Myocyte (in vitro differentiated cells): ENCODE results near the gene SCN4B. TPM values are rescaled to one million over a fixed set of nuclear protein-coding genes. Genes with fewer than 3 reads are reported as not detected.

Source experiments
- DNase-seq: peaks from one replicate; pipeline ENCODE4 v3.0.0-alpha.2; 2012; ENCODE audit warnings: low read depth
- total RNA-seq: library from RNA; depleted of rRNA; stranded (reverse); fragments of >200 nt; gene quantifications from 2 replicates; pipeline ENCODE4 v1.2.3, GENCODE V29; 2014

SCN4B gene
- total RNA-seq, 1 donor from 2014 or later, result not detected

- no peak for DNase-seq
Observed at GRCh38 chr11:118153516-118153915, 893 bp upstream of the SCN4B start.

- no peak for DNase-seq
Observed at GRCh38 chr11:118152020-118152551, 537 bp downstream of the SCN4B start.

GRCh38 chr11:118151431-118151830, 1.2 kb downstream of the SCN4B start:
- DNase-seq, result no peak

- no peak for DNase-seq
Observed at GRCh38 chr11:118149493-118149892, 3.1 kb downstream of the SCN4B start.

GRCh38 chr11:118148856-118149255, 3.8 kb downstream of the SCN4B start:
- DNase-seq, result no peak

- DNase-seq, result no peak
Observed at GRCh38 chr11:118148240-118148639, 4.4 kb downstream of the SCN4B start.

- no peak for DNase-seq
Observed at GRCh38 chr11:118147502-118147901, 5.1 kb downstream of the SCN4B start.

GRCh38 chr11:118146554-118146953, 6.1 kb downstream of the SCN4B start:
- no peak for DNase-seq

GRCh38 chr11:118145285-118146227, 7.1 kb downstream of the SCN4B start:
- peak; percentile 66 for DNase-seq

- DNase-seq, result no peak
Observed at GRCh38 chr11:118144301-118145268, 8.0 kb downstream of the SCN4B start.

GRCh38 chr11:118143661-118144185, 8.9 kb downstream of the SCN4B start:
- no peak for DNase-seq

GRCh38 chr11:118142809-118143208, 9.8 kb downstream of the SCN4B start:
- DNase-seq, result no peak

GRCh38 chr11:118142081-118142480, 10.5 kb downstream of the SCN4B start:
- no peak for DNase-seq

- no peak for DNase-seq
Observed at GRCh38 chr11:118139578-118139977, 13.0 kb downstream of the SCN4B start.

GRCh38 chr11:118138839-118139420, 13.7 kb downstream of the SCN4B start:
- no peak for DNase-seq

GRCh38 chr11:118136801-118137200, 15.8 kb downstream of the SCN4B start:
- no peak for DNase-seq

GRCh38 chr11:118136341-118136740, 16.3 kb downstream of the SCN4B start:
- DNase-seq, result no peak

GRCh38 chr11:118135796-118136165, 16.8 kb downstream of the SCN4B start:
- DNase-seq, result no peak

- DNase-seq, result no peak
Observed at GRCh38 chr11:118135051-118135795, 17.4 kb downstream of the SCN4B start.

- no peak for DNase-seq
Observed at GRCh38 chr11:118133816-118134215, 18.8 kb downstream of the SCN4B start.
